Endothelial cell (in vitro differentiated cells): ENCODE data around the gene CRTAC1. TPM values are rescaled to one million over a fixed set of nuclear protein-coding genes. Genes with fewer than 3 reads are reported as not detected.
A peak's percentile ranks its signal among the peaks of the same experiment; 100 is the strongest.

Experiments
- DNase-seq: peaks from one replicate; pipeline ENCODE4 v3.0.0; 2021; ENCODE audit warnings: low spot score
- H3K27ac Mint-ChIP-seq: one replicate; pipeline ENCODE4 v1.8.0; 2021; ENCODE audit warnings: mixed read lengths, inconsistent platforms; ENCODE audit not compliant: unreplicated experiment
- H3K27me3 Mint-ChIP-seq: one replicate; pipeline ENCODE4 v1.8.0; 2021; ENCODE audit warnings: mild to moderate bottlenecking, moderate library complexity, mixed read lengths, inconsistent platforms; ENCODE audit not compliant: unreplicated experiment
- H3K36me3 Mint-ChIP-seq: one replicate; pipeline ENCODE4 v1.8.0; 2021; ENCODE audit warnings: mild to moderate bottlenecking, low read depth, mixed read lengths, inconsistent platforms; ENCODE audit not compliant: unreplicated experiment
- H3K4me1 Mint-ChIP-seq: one replicate; pipeline ENCODE4 v1.8.0; 2021; ENCODE audit warnings: mild to moderate bottlenecking, mixed read lengths, inconsistent platforms; ENCODE audit not compliant: unreplicated experiment
- H3K4me3 Mint-ChIP-seq: one replicate; pipeline ENCODE4 v1.8.0; 2021; ENCODE audit warnings: mild to moderate bottlenecking, mixed read lengths, inconsistent platforms; ENCODE audit not compliant: unreplicated experiment
- H3K9me3 Mint-ChIP-seq: one replicate; pipeline ENCODE4 v1.8.0; 2021; ENCODE audit warnings: mixed read lengths, inconsistent platforms; ENCODE audit not compliant: unreplicated experiment
- CTCF ChIP-seq: fragments of 200-600 bp; sonication (generic); IDR thresholded peaks from one replicate; pipeline ENCODE4 v1.5.0; 2021; ENCODE audit warnings: antibody characterized with exemption; ENCODE audit not compliant: unreplicated experiment
- long read RNA-seq: library from polyadenylated mRNA; unstranded; transcript quantifications from one replicate; pipeline ENCODE4 v2.0.0, GENCODE V29; 2020; ENCODE audit not compliant: unreplicated experiment
- total RNA-seq: library from RNA; stranded (reverse); fragmentation: NEBNext Ultra II Directional; extraction: Animal tissue kit (Norgen Biotek cat#: 25700); gene quantifications from one replicate; pipeline ENCODE4 v1.2.1, GENCODE V29; 2021; ENCODE audit not compliant: unreplicated experiment

Gene CRTAC1
- 37.3 TPM for total RNA-seq
- long read RNA-seq, transcript CRTAC1-203 (15 exons, 2,890 nt): major isoform, 23 of 32 reads
- long read RNA-seq, partial matches to known transcripts: 5 of 32 reads
- long read RNA-seq, other reads (novel, unspliced or antisense): 4 of 32 reads

DNA sequence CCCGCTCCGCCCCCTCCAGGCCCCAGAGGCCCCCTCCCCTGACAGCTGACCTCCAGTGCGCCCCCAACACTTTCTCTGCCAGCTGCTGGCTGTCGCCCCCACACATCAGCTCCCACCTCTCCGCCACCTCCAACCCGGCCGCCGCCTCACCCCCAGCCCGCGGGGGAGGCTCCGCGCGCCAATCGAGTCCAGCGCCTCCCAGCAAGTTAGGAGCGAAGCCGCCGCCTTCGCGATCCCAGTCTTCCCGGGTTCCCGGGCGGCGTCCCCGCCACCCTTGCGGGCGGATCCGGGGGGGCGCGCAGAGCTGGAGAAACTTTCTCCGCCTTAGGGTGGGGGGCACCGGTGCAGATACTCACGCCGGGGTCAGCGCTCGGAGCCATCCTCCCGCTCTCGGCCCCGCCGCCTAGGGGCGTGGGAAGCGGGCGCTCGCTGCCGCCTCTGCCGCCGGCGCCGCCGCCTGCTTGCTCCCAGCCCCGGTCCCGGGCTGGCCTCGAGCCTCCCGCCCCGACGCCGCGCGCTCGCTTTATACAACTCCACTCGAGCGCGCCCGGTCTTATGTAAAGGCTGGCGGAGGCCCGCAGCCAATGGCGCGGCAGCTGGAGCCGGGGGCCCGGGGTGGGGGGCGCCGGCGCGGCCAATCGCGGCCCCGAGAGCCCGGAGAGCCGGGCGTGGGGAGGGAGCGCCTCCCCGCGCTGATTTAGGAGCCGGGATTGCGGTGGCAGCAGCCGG lies at the start of gene CRTAC1:
CRTAC1 (minus strand) TSS at position 529 of the 729 bp plus-strand sequence; CDS start at position 380, 149 bp downstream.
- peaks cover 14% of the 10 kb centered on the region for H3K27me3 Mint-ChIP-seq
- no peak within 1 kb of the TSS for H3K4me3 Mint-ChIP-seq
- H3K27ac Mint-ChIP-seq: no peak within 1 kb of the TSS
- DNase-seq: peak; percentile 70
- H3K9me3 Mint-ChIP-seq: no peaks in the 10 kb centered on the region
- H3K36me3 Mint-ChIP-seq: no peaks in the 10 kb centered on the region
- peaks cover 6% of the 10 kb centered on the region for H3K4me1 Mint-ChIP-seq
- no peak for TF ChIP-seq CTCF

DNA sequence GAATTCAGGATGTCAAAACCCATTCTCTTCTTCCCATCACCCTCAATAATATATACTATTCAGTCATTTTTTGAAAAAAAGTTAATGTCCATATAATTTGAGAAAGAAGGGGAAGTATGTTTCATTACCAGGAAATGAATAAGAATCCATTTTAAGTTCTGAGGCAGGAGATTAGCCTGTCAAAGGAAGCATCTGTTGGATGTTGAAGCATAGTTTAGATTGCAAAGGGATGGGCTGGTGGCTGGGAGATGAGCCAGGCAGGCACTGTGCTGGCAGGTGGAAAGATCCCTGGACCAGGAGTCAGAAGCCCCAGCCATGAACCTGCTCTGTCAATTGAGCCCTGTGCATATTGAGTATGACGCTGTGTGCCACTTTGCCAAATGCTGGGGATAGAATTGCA lies 48.4 kb upstream of the CRTAC1 start:
- H3K4me1 Mint-ChIP-seq: no peaks in the 10 kb centered on the region
- H3K4me3 Mint-ChIP-seq: no peak overlapping the region
- no peak for DNase-seq
- TF ChIP-seq CTCF: no peak
- H3K36me3 Mint-ChIP-seq: no peaks in the 10 kb centered on the region
- H3K27me3 Mint-ChIP-seq: peaks cover 10% of the 10 kb centered on the region
- H3K27ac Mint-ChIP-seq: no peak overlapping the region
- no peaks in the 10 kb centered on the region for H3K9me3 Mint-ChIP-seq

- no peak for TF ChIP-seq CTCF
- no peak overlapping the region for H3K4me3 Mint-ChIP-seq
- H3K36me3 Mint-ChIP-seq: no peaks in the 10 kb centered on the region
- DNase-seq: no peak
- H3K27ac Mint-ChIP-seq: no peak overlapping the region
- no peaks in the 10 kb centered on the region for H3K4me1 Mint-ChIP-seq
- H3K27me3 Mint-ChIP-seq: peaks cover 8% of the 10 kb centered on the region
- H3K9me3 Mint-ChIP-seq: no peaks in the 10 kb centered on the region
These were observed 46.8 kb upstream of the CRTAC1 start for GRCh38 chr10:98077223-98077622.

DNA sequence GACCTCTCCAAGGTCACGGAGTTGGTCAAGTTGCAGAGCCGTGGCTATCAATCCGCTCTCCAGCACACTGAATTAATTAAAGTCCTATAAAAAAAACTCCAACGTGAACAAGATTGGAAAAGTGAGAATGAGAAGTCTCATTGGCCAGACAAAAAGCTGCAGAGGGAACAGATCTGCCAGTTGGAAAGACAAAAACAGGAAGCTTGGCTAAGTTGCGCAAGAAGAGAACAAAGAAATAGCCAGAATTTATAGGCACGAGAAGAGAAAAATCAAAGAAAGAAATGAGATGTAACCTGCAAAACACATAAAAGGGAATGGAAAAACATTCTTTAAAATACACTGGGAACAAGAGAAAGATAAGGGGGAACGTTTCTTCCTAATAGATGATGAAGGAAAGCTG lies 45.7 kb upstream of the CRTAC1 start:
- TF ChIP-seq CTCF: no peak
- Mint-ChIP-seq H3K36me3 (no peaks in the 10 kb centered on the region), H3K4me3 (no peak overlapping the region), H3K4me1 (no peaks in the 10 kb centered on the region), H3K27me3 (peaks cover 8% of the 10 kb centered on the region), H3K9me3 (no peaks in the 10 kb centered on the region), H3K27ac (no peak overlapping the region)
- DNase-seq: no peak

GRCh38 chr10:98074315-98074911 lies 44.0 kb upstream of the CRTAC1 start:
- peak; percentile 46 for DNase-seq
- Mint-ChIP-seq H3K27me3 (peaks cover 4% of the 10 kb centered on the region), H3K9me3 (no peaks in the 10 kb centered on the region), H3K4me3 (no peak overlapping the region), H3K36me3 (no peaks in the 10 kb centered on the region), H3K4me1 (no peaks in the 10 kb centered on the region), H3K27ac (no peak overlapping the region)
- TF ChIP-seq CTCF: no peak
